Ovary (tissue), 9 donors: Measurements from ENCODE around the gene TSPYL4. TPM values are rescaled to one million over a fixed set of nuclear protein-coding genes. Genes with fewer than 3 reads are reported as not detected.

Experiments used
- DNase-seq, 5 donors: peaks; one replicate each; pipeline ENCODE4 v3.0.0-alpha.2; 2019 to 2020
- H3K27ac ChIP-seq, 2 donors: fragments of 200-600 bp; one replicate each; pipeline versions ENCODE4 v1.5.1 to v1.8.0; 2019 to 2022
- H3K27me3 ChIP-seq: fragments of 200-600 bp; one replicate; pipeline ENCODE4 v1.8.0; 2022
- H3K36me3 ChIP-seq: fragments of 200-600 bp; sonication (generic); one replicate; pipeline ENCODE4 v1.5.1; 2019
- H3K4me1 ChIP-seq: one replicate; pipeline ENCODE4 v1.8.1; 2013; ENCODE audit warnings: mild to moderate bottlenecking, moderate library complexity; ENCODE audit not compliant: insufficient read depth
- H3K4me3 ChIP-seq: fragments of 200-600 bp; sonication (generic); one replicate; pipeline ENCODE4 v1.5.1; 2017
- H3K9me3 ChIP-seq, 2 donors: fragments of 200-600 bp in 1 of 2; sonication (generic) in 1 of 2; one replicate each; pipeline versions ENCODE4 v1.5.1 to v1.8.1; 2013 to 2019; ENCODE audit warnings: mild to moderate bottlenecking in 1 of 2, moderate library complexity in 1 of 2
- CTCF ChIP-seq, 3 donors: fragments of 450-650 bp in 2 of 3; fragments of 200-600 bp in 1 of 3; IDR thresholded peaks; one replicate each; pipeline versions ENCODE4 v1.5.1 to v1.8.0; 2016 to 2022; ENCODE audit warnings: antibody characterized with exemption in 3 of 3, mild to moderate bottlenecking in 1 of 3
- EP300 ChIP-seq: sonication (generic); formaldehyde crosslinking; IDR thresholded peaks from one replicate; pipeline ENCODE4 v1.6.1; 2017; ENCODE audit warnings: antibody characterized with exemption
- POLR2A ChIP-seq: fragments of 450-650 bp; IDR thresholded peaks from one replicate; pipeline ENCODE4 v1.6.1; 2017; ENCODE audit warnings: antibody characterized with exemption, mild to moderate bottlenecking, moderate library complexity
- WGBS, 3 donors: extraction: QIAGEN DNeasy Blood & Tissue Kit in 1 of 3; methylation state at CpG; one replicate each; pipeline versions ENCODE4 v1.1.5 to v1.1.7; 2013 to 2017; 5-methylcytosine and 5-hydroxymethylcytosine counted together
- intact Hi-C, 4 donors: fragments of 100-400 bp; cut with DNase I; formaldehyde crosslinking; loops; one replicate each; pipeline versions ENCODE4 v1.11.0 to v1.15.1; 2022 to 2023
- polyA plus RNA-seq, 2 donors: library from polyadenylated mRNA; stranded (reverse); fragments of 200-250 nt in 1 of 2; fragments of 350-450 nt in 1 of 2; fragmentation: Illumina TruSeq in 1 of 2; extraction: RNeasy Lipid Tissue Mini Kit (QIAGEN cat#74804) in 1 of 2; gene quantifications; one replicate each; pipeline ENCODE4 v1.2.3, GENCODE V29; 2013 to 2014
- total RNA-seq, 7 donors: library from RNA; depleted of rRNA in 2 of 7; stranded (reverse); fragments of >200 nt in 2 of 7; fragmentation: NEBNext Ultra II Directional in 3 of 7; extraction: Animal tissue kit (Norgen Biotek cat#: 25700) in 3 of 7; gene quantifications; one replicate each; pipeline versions ENCODE4 v1.1.0 to v1.2.4, GENCODE V29; 2016 to 2023
- donor health status: DM: no; HTN: no; CAD: no; lungs with moderate emphysema.
- donor health status: DM: no; HTN: no; CAD: no.
- donor health status: Bipolar disorder and iron deficiency.
- donor health status: DM: yes; HTN: yes; CAD: no.
- donor health status: DM: no; HTN: no; CAD: no.
- donor health status: DM: yes; HTN: yes; CAD: no.

Gene TSPYL4
- total and polyA plus RNA-seq, 9 donors: 18.1 to 44.4 (median 31.0) TPM

GRCh38 chr6:116221067-116221466 is 32.8 kb downstream of the TSPYL4 start:
- no peak overlapping the region for H3K4me3 ChIP-seq
- TF ChIP-seq POLR2A: no peak
- no peak for TF ChIP-seq CTCF (IDR thresholded peaks at IDR 0.05)
- TF ChIP-seq EP300: no peak
- intact Hi-C loops: no loop called here
- H3K27me3 ChIP-seq: no peaks in the 10 kb centered on the region
- H3K36me3 ChIP-seq: no peaks in the 10 kb centered on the region
- WGBS, 3 donors: 50 to 68% (median 52%) methylated on average over 3 of the region's 3 CpGs
- no peak for DNase-seq
- no peaks in the 10 kb centered on the region for H3K9me3 ChIP-seq
- no peak overlapping the region for H3K27ac ChIP-seq
- H3K4me1 ChIP-seq: no peaks in the 10 kb centered on the region

GRCh38 chr6:116218866-116219265 is 35.0 kb downstream of the TSPYL4 start:
- H3K9me3 ChIP-seq: no peaks in the 10 kb centered on the region
- H3K27me3 ChIP-seq: no peaks in the 10 kb centered on the region
- DNase-seq: no peak
- no peak overlapping the region for H3K27ac ChIP-seq
- TF ChIP-seq CTCF (IDR thresholded peaks at IDR 0.05): no peak
- no peak for TF ChIP-seq EP300
- TF ChIP-seq POLR2A: no peak
- 71 to 87% (median 78%) methylated on average over 5 of the region's 5 CpGs for WGBS, 3 donors
- intact Hi-C loops: no loop called here
- H3K4me1 ChIP-seq: no peaks in the 10 kb centered on the region
- no peaks in the 10 kb centered on the region for H3K36me3 ChIP-seq
- H3K4me3 ChIP-seq: no peak overlapping the region

DNA sequence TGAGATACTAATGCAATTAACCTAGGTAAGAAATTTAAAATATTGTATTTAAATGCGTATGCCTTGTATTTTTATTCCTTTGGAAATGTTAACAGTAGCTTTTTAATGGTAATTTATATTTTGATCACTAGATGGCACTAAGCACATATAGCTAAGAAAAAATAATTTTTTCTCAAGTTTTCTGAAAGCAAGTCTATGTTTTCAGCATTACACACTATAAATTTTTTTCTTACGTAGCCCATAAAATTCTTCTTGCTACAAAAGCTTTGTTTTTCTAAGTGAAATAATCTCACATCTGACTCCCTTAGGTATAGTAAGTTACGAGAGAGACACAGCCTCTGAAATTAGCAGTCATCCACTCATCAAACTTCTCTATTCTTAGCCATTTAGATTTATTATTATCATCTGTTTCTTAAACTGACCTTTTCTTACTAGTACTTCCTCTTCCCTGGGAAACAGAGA is 35.7 kb downstream of the TSPYL4 start:
- H3K4me1 ChIP-seq: no peaks in the 10 kb centered on the region
- TF ChIP-seq POLR2A (no peak), CTCF (IDR thresholded peaks at IDR 0.05) (peak in 2 of 3 donors; percentile 15 to 20), EP300 (no peak)
- 34 to 44% (median 37%) methylated on average over 3 of the region's 3 CpGs for WGBS, 3 donors
- no peak overlapping the region for H3K4me3 ChIP-seq
- DNase-seq: no peak
- no peaks in the 10 kb centered on the region for H3K27me3 ChIP-seq
- H3K9me3 ChIP-seq: no peaks in the 10 kb centered on the region
- no peak overlapping the region for H3K27ac ChIP-seq
- H3K36me3 ChIP-seq: no peaks in the 10 kb centered on the region
- intact Hi-C loops: no loop called here

- TF ChIP-seq EP300 (no peak), CTCF (IDR thresholded peaks at IDR 0.05) (peak; percentile 42 to 58 (median 47))
- no peaks in the 10 kb centered on the region for H3K4me1 ChIP-seq
- H3K4me3 ChIP-seq: no peak overlapping the region
- intact Hi-C loops: no loop called here
- H3K27me3 ChIP-seq: no peaks in the 10 kb centered on the region
- DNase-seq: no peak
- H3K36me3 ChIP-seq: no peaks in the 10 kb centered on the region
- 3 to 6% (median 3%) methylated on average over 1 of the region's 1 CpG for WGBS, 3 donors
- H3K27ac ChIP-seq: no peak overlapping the region
- no peaks in the 10 kb centered on the region for H3K9me3 ChIP-seq
Observed at GRCh38 chr6:116217069-116217468, 36.8 kb downstream of the TSPYL4 start.
